Panc1 (cell line): Measurements from ENCODE around the gene NOX4.

Experiments used
- POLR2AphosphoS5 ChIP-seq: IDR thresholded peaks from 2 replicates; pipeline ENCODE4 v1.6.1; 2012; ENCODE audit warnings: mild to moderate bottlenecking, low read depth, low read length, moderate library complexity
- SIN3A ChIP-seq: IDR thresholded peaks from 2 replicates; pipeline ENCODE4 v1.6.1; 2012; ENCODE audit warnings: low read depth, mild to moderate bottlenecking, low read length, moderate library complexity, borderline replicate concordance; ENCODE audit not compliant: insufficient read depth
- TCF7L2 ChIP-seq: IDR thresholded peaks from 2 replicates; pipeline ENCODE4 v1.6.1; 2011; ENCODE audit warnings: mild to moderate bottlenecking, low read depth, low read length, inconsistent platforms
- TF ChIP-seq, protein P1 (sequence below): fragments of 450-650 bp; IDR thresholded peaks from 2 replicates; pipeline ENCODE4 v1.5.1; 2017; ENCODE audit warnings: mild to moderate bottlenecking
- TF ChIP-seq, protein P2 (sequence below), 2 experiments: IDR thresholded peaks; 2 replicates each; pipeline ENCODE4 v1.6.1; 2011 to 2012; ENCODE audit warnings: low read depth in 2 of 2, control low read depth in 1 of 2, low read length in 1 of 2, mild to moderate bottlenecking in 1 of 2, moderate library complexity in 1 of 2; ENCODE audit not compliant: insufficient read depth in 1 of 2

DNA sequence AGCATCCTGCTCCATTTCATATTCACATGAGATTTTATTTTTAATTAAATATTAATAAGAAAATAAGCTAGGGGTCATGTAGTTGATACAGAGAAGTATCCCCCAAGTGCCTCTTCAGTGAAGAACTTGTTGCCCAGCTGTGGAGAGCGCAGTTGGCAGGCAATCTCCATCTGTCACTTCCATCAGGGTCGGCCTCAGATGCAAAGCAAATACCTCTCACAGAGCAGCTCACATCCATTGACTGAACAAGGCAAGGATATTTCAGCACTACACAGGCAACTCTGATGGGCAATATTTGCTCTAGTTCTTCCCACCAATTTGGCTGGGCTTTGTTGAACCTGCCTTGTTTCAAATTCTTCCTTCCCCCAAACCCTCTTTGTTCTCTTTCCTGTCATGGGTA is 129.4 kb downstream of the NOX4 start:
- TF ChIP-seq, protein P1, sequence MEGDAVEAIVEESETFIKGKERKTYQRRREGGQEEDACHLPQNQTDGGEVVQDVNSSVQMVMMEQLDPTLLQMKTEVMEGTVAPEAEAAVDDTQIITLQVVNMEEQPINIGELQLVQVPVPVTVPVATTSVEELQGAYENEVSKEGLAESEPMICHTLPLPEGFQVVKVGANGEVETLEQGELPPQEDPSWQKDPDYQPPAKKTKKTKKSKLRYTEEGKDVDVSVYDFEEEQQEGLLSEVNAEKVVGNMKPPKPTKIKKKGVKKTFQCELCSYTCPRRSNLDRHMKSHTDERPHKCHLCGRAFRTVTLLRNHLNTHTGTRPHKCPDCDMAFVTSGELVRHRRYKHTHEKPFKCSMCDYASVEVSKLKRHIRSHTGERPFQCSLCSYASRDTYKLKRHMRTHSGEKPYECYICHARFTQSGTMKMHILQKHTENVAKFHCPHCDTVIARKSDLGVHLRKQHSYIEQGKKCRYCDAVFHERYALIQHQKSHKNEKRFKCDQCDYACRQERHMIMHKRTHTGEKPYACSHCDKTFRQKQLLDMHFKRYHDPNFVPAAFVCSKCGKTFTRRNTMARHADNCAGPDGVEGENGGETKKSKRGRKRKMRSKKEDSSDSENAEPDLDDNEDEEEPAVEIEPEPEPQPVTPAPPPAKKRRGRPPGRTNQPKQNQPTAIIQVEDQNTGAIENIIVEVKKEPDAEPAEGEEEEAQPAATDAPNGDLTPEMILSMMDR = no peak
- no peak for TF ChIP-seq SIN3A
- no peak for TF ChIP-seq POLR2AphosphoS5
- TF ChIP-seq, protein P2, sequence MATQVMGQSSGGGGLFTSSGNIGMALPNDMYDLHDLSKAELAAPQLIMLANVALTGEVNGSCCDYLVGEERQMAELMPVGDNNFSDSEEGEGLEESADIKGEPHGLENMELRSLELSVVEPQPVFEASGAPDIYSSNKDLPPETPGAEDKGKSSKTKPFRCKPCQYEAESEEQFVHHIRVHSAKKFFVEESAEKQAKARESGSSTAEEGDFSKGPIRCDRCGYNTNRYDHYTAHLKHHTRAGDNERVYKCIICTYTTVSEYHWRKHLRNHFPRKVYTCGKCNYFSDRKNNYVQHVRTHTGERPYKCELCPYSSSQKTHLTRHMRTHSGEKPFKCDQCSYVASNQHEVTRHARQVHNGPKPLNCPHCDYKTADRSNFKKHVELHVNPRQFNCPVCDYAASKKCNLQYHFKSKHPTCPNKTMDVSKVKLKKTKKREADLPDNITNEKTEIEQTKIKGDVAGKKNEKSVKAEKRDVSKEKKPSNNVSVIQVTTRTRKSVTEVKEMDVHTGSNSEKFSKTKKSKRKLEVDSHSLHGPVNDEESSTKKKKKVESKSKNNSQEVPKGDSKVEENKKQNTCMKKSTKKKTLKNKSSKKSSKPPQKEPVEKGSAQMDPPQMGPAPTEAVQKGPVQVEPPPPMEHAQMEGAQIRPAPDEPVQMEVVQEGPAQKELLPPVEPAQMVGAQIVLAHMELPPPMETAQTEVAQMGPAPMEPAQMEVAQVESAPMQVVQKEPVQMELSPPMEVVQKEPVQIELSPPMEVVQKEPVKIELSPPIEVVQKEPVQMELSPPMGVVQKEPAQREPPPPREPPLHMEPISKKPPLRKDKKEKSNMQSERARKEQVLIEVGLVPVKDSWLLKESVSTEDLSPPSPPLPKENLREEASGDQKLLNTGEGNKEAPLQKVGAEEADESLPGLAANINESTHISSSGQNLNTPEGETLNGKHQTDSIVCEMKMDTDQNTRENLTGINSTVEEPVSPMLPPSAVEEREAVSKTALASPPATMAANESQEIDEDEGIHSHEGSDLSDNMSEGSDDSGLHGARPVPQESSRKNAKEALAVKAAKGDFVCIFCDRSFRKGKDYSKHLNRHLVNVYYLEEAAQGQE (IDR thresholded peaks at IDR 0.05; ENCODE audit: insufficient read depth in 1 of 2, low read depth in 2 of 2, low read length in 1 of 2) = no peak
- no peak for TF ChIP-seq TCF7L2
